ENCODE results near the gene CLSTN2.

- TF ChIP-seq CTCF (IDR thresholded peaks at IDR 0.05): no peak
- TF ChIP-seq POLR2A (IDR thresholded peaks at IDR 0.05): no peak
- no peak for TF ChIP-seq EP300 (IDR thresholded peaks at IDR 0.05)
Measured at GRCh38 chr3:140198242-140198641, 263.3 kb downstream of the CLSTN2 start.
